GM20431 (cell line): ENCODE measurements around the gene STX4.
"Not testable (repeated sequence)": the region's sequence is repeated elsewhere in the genome, so short reads cannot be mapped to it uniquely, and the experiment has no call there.

Experiments used
- in situ Hi-C: fragments of 300-500 bp; cut with MseI, MboI; formaldehyde crosslinking; loops from one replicate; pipeline ENCODE4 v1.15.0; 2020; ENCODE audit warnings: low sequenced_read_pairs; ENCODE audit not compliant: unreplicated experiment

Gene STX4

DNA sequence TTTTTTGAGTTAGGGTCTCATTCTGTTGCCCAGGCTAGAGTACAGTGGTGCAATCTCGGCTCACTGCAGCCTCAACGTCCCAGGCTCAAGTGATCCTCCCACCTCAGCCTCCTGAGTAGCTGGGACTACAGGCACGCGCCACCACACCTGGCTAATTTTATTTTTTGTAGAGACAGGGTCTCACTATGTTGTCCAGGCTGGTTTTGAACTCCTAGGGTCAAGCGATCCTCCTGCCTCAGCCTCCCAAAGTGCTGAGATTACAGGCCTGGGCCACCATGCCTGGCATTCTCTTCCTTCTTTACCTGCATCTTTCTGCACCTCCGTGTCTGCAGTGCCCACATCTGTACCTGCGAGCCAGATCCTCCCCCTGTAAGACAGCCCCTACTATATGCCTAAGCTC lies 21.5 kb upstream of the STX4 start:
- in situ Hi-C loops: not testable (repeated sequence)

- in situ Hi-C loops: not testable (repeated sequence)
Measured at GRCh38 chr16:31013292-31013691, 20.1 kb upstream of the STX4 start.

GRCh38 chr16:31016018-31016417 lies 17.3 kb upstream of the STX4 start:
- in situ Hi-C loops: no loop called here

- in situ Hi-C loops: not testable (repeated sequence)
Measured at GRCh38 chr16:31017756-31018155, 15.6 kb upstream of the STX4 start.

- in situ Hi-C loops: no loop called here
Measured at GRCh38 chr16:31020536-31020935, 12.8 kb upstream of the STX4 start.

GRCh38 chr16:31022544-31023251 lies 10.7 kb upstream of the STX4 start:
- in situ Hi-C loops: no loop called here

DNA sequence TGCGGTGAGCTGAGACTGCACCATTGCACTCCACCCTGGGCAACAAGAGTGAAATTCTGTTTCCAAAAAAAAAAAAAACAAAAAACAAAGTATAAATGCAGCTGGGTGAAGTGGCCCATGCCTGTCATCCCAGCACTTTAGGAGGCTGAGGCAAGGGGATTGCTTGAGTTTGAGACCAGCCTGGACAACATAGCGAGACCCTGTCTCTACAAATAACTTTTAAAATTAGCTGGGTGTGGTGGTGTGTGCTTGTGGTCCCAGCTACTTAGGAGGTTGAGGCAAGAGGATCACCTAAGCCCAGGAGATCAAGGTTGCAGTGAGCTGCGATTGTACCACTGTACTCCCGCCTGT lies 10.1 kb upstream of the STX4 start:
- in situ Hi-C loops: no loop called here

- in situ Hi-C loops: no loop called here
Measured at GRCh38 chr16:31023627-31024226, 9.6 kb upstream of the STX4 start.

- in situ Hi-C loops: no loop called here
Measured at GRCh38 chr16:31025339-31025738, 8.0 kb upstream of the STX4 start.

DNA sequence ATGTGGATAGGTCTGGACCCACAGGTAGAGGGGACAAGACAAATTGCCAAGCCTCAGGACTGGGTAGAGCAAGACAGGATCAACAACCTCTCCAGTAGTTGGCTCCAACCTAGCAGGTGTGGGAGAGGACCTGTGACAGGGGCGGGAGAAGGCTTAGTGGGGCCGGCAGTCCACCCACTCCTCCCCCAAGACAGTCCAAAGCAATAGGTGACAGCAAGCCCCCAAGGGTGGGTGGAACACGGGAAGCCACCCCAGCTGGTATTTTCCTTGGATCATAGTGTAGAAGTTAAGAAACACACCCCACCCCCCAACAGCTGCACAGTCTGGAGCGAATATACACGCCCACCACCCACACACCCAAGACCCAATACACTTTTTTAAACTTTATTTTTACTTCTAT lies 4.1 kb upstream of the STX4 start:
- in situ Hi-C loops: no loop called here

DNA sequence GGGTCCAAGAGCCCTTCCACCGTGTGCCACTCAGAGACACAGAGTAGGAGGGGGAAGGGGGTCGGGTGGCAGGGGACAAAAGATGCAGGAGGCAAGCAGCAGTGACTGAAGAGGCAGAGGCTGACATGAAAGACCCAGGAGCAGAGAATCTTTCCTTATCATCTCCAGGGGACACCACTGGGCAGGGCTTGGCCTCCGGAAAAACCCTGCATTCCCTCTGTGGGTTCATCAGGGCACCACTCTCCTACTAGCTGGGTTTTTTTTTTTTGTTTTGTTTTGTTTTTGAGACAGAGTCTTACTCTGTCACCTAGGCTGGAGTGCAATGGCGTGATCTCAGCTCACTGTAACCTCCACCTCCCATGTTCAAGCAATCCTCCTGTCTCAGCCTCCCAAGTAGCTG lies 2.1 kb upstream of the STX4 start:
- in situ Hi-C loops: no loop called here

DNA sequence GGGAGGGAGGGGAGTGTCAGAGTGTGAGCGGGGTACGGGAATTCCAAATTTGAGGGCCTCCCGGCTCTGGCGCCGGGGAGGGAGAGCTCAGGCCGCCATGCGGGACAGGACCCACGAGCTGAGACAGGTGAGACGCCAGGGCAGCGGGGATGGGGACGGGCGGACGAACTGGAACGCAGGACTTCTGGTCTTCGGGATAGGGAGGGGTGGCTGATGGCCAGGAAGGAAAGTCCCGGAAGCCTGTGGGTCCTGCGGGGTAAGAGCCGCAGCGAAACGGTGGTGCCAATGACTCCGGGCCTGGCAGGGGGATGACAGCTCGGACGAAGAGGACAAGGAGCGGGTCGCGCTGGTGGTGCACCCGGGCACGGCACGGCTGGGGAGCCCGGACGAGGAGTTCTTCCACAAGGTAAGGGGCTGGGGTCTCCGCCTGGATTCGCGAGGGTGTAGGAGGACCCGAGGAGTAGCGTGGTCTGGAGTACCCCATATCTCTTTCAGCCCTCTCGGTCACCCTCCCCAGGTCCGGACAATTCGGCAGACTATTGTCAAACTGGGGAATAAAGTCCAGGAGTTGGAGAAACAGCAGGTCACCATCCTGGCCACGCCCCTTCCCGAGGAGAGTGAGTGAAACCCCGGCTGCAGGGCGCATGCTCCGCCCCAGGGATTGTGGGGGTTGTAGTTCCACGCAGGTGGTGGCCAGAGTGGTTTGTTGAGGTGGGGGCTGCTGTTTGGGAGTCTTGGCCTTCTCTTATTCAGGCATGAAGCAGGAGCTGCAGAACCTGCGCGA lies 543 bp downstream of the STX4 start:
- in situ Hi-C loops: no loop called here

DNA sequence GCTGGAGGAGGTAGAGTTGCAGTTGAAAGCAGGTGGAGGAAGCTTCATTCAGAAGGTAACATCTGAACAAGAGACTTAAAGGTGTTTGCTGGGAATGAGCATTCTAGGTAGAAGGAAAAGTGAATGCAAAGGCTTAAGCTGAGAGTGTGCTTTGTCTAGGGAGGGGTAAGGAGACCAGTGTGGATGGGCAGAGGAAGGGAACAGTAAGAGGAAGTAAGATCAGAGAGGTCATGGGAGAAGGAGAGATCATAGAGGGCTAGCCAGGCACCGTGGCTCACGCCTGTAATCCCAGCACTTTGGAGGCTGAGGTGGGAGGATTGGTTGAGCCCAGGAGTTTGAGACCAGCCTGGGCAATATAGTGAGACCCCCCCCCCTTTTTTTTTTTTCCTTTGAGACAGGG lies 3.3 kb downstream of the STX4 start:
- in situ Hi-C loops: no loop called here

DNA sequence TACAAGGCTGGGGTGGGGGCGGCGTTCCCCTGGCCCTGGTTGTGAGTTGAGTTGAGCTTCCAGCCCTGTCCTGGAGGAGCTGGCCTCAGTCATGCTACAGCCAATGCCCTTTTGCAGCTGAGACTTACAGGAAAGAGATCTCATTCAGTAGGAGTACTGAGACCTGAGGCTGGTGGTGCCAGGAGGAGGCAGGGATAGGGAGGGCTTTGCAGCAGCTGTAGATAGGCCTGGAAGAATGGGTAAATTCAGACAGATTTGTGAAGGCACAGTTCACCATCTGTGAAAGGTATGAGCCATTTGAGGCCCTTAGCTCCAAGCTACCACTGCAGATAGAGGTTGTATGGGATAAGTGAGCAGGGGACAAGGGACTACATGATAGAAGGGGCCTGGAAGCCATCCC lies 5.6 kb downstream of the STX4 start:
- in situ Hi-C loops: no loop called here

DNA sequence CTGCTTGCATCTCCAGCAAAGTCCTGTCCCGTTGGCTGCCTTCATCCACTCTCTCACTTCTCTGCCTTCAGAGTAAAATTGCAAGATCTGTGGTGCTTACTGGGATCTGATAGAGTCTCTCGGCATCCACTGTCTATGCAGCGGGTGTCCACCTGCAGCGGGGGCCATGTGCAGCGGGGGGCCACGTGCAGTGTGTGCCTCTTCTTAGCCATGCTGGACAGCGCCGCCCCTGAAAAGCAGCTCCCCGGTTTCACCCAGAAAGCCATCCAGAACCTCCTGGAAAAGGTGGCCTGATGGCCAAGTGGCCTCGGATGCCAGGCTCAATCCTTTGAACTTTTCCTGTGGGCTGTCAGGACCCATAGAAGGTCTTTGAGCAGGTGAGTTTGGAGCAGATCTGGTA lies 9.5 kb downstream of the STX4 start:
- in situ Hi-C loops: no loop called here

- in situ Hi-C loops: no loop called here
Measured at GRCh38 chr16:31043352-31043751, 10.0 kb downstream of the STX4 start.

GRCh38 chr16:31043898-31044481 lies 10.6 kb downstream of the STX4 start:
- in situ Hi-C loops: no loop called here

DNA sequence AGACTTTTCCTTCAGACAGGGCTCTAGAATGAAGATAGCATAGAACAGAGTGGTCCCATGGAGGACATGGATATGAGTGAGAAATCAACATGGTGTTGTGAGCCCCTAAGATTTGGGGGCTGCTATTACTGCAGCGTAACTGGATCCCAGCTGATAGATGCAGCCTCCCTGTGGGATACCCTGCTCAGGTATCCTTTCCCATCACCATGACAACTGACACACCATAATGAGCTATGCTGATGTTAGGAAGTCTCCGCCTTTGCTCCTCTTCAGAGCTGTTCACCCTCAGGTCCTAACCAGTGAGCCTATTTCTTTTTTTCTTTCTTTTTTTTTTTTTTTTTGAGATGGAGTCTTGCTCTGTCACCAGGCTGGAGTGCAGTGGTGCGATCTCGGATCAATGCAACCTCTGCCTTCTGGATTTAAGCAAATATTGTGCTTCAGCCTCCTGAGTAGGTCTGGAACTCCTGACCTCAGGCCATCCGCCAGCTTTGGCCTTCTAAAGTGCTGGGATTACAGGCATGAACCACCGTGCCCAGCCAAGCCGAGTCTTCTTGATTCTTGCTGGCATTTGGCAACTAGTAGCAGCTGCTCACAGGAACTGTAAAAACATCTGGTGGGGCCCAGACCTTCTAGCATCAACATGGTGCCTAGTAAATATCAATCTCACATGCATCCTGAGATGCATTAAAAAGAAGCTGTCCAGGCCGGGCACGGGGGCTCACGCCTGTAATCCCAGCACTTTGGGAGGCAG lies 17.1 kb downstream of the STX4 start:
- in situ Hi-C loops: no loop called here

DNA sequence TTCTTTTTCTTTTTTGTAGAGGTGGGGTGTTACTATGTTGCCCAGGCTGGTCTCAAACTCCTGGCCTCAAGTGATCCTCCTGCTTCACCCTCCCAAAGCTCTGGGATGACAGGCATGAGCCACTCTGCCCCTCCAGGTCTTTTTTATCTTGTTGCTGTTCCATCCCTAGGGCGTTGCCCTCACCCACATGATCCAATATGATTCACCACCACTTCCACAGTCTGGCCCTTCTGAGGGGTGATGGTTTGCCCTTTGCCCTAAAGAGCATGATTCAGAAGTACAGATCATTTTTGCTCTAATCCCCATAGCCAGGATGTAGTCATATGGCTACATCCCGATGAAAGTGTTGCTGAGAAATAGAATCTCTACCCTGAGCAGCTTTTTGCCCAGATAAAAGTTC lies 18.8 kb downstream of the STX4 start:
- in situ Hi-C loops: no loop called here

- in situ Hi-C loops: no loop called here
Measured at GRCh38 chr16:31055613-31056012, 22.3 kb downstream of the STX4 start.
